ENCODE data around the gene TOMM40L. TPM values are rescaled to one million over a fixed set of nuclear protein-coding genes. Genes with fewer than 3 reads are reported as not detected.
A peak's percentile ranks its signal among the peaks of the same experiment; 100 is the strongest.

TOMM40L gene
- total RNA-seq, 4 donors from 2014 or later = 7.0 to 12.4 (median 8.3) TPM

GRCh38 chr1:161258439-161259344, 32.8 kb downstream of the TOMM40L start, which contains the start of gene PCP4L1:
PCP4L1 (plus strand) TSS chr1:161258745; CDS start chr1:161258975, 230 bp downstream.
- Histone ChIP-seq H3K9me3 (no peaks in the 10 kb centered on the region), H3K27ac (no peak within 1 kb of the TSS), H3K4me3 (replicated peaks in 1 of 3) (peak within 1 kb of the TSS in 2 of 3 donors; percentile 12 to 36), H3K4me1 (peaks cover 6 to 18% of the 10 kb centered on the region in 2 donors), H3K27me3 (no peaks in the 10 kb centered on the region), H3K36me3 (no peaks in the 10 kb centered on the region)
- TF ChIP-seq POLR2A (IDR thresholded peaks at IDR 0.05) (peak in 1 of 2 donors; percentile 42), CTCF (IDR thresholded peaks at IDR 0.05) (no peak)
- peak; percentile 43 to 52 for DNase-seq
- intact Hi-C loops (cut with DNase I) = no loop called here
- 2 to 4% methylated on average over 26 to 34 of the region's 62 CpGs for WGBS, 2 donors

GRCh38 chr1:161259345-161259702, 33.5 kb downstream of the TOMM40L start:
- TF ChIP-seq POLR2A (IDR thresholded peaks at IDR 0.05) = no peak
- TF ChIP-seq CTCF (IDR thresholded peaks at IDR 0.05) = no peak
- intact Hi-C loops (cut with DNase I) = no loop called here
- Histone ChIP-seq H3K27me3 (no peaks in the 10 kb centered on the region), H3K4me3 (replicated peaks in 1 of 3) (no peak overlapping the region), H3K9me3 (no peaks in the 10 kb centered on the region), H3K4me1 (peaks cover 6 to 18% of the 10 kb centered on the region in 2 donors), H3K36me3 (no peaks in the 10 kb centered on the region), H3K27ac (no peak overlapping the region)
- DNase-seq = no peak
- WGBS, 2 donors = 48 to 53% methylated on average over 6 of the region's 6 CpGs

- no peak overlapping the region for H3K27ac ChIP-seq
- H3K4me3 ChIP-seq (replicated peaks in 1 of 3) = no peak overlapping the region
- H3K4me1 ChIP-seq = peaks cover 6 to 18% of the 10 kb centered on the region in 2 donors
- TF ChIP-seq POLR2A (IDR thresholded peaks at IDR 0.05) = no peak
- TF ChIP-seq CTCF (IDR thresholded peaks at IDR 0.05) = no peak
- no peak for DNase-seq
- no peaks in the 10 kb centered on the region for H3K9me3 ChIP-seq
- WGBS, 2 donors = 66 to 81% methylated on average over 1 of the region's 1 CpG
- no peaks in the 10 kb centered on the region for H3K27me3 ChIP-seq
- H3K36me3 ChIP-seq = no peaks in the 10 kb centered on the region
- intact Hi-C loops (cut with DNase I) = no loop called here
Observed at GRCh38 chr1:161259765-161260164, 33.9 kb downstream of the TOMM40L start.

GRCh38 chr1:161260376-161261260, 34.8 kb downstream of the TOMM40L start:
- Histone ChIP-seq H3K4me3 (replicated peaks in 1 of 3) (no peak overlapping the region), H3K36me3 (no peaks in the 10 kb centered on the region), H3K9me3 (no peaks in the 10 kb centered on the region), H3K4me1 (peaks cover 6 to 18% of the 10 kb centered on the region in 2 donors), H3K27ac (no peak overlapping the region), H3K27me3 (no peaks in the 10 kb centered on the region)
- DNase-seq = peak in 1 of 2 donors; percentile 3
- WGBS, 2 donors = 32 to 44% methylated on average over 9 of the region's 9 CpGs
- no peak for TF ChIP-seq CTCF (IDR thresholded peaks at IDR 0.05)
- TF ChIP-seq POLR2A (IDR thresholded peaks at IDR 0.05) = no peak
- intact Hi-C loops (cut with DNase I) = no loop called here

All from thyroid gland (tissue), 4 donors.